ENCODE results near the gene MED13L.

Gene MED13L

DNA sequence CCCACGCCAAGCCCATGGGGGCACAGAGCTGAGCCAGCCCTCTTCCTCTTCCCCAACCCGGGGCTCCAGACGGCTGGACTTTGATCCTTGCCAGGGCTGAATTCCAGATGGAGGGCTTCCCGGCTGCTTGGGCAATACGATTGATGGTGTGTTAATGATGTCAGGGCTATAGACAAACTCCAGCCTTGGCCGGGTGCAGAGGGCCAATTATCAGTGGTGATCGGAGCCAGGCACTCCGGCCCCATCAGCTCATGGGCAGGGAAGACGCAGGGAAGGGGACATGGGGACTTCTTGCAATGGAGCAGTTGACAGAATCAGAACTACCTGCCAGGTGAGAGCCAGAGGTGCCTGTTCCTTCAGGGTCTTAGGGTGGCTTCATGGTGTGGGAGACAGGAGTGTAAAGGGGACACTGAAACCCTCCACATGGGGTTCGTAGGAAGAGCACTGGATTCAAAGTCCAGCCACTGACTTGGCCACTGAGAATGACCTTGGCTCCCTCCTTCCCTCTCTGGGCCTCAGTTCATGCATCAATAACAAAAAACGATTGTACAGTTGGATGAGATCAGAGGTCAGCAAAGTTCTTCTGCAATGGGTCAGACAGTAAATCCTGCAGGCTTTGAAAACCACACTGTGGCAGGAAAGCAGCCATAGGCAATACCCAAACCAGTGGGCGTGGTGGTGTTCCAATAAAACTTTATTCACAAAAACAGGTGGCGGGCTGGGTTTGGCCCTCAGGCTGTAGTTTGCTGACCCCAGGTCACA is 333.7 kb downstream of the MED13L start:
- DNase-seq (ENCODE audit: low read depth): no peak

DNA sequence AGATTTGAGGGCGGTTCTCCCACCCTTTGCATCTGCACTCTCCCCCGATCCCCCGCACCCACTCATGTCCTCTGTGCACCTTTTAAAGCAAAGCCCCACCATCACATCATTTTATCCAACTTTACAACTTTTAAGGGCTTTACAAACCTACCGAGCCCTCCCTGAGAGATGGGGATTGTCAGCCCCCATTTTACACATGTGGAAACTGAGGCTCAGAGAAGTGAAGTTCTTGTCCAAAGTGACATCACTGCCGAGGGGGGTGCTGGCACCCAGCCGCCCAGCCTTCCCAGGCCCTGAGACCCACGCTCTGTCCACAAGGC is 334.2 kb downstream of the MED13L start:
- H3K4me3 ChIP-seq (replicated peaks; ENCODE audit: low read depth, low read length): no peak overlapping the region
- no peak for TF ChIP-seq CTCF (IDR thresholded peaks at IDR 0.05; ENCODE audit: low read length, missing control alignments)
- DNase-seq (ENCODE audit: low read depth): no peak

More for the DNA sequence above, 333.7 kb downstream of the MED13L start:
- no peak overlapping the region for H3K4me3 ChIP-seq (replicated peaks; ENCODE audit: low read depth, low read length)
- no peak for TF ChIP-seq CTCF (IDR thresholded peaks at IDR 0.05; ENCODE audit: low read length, missing control alignments)

DNA sequence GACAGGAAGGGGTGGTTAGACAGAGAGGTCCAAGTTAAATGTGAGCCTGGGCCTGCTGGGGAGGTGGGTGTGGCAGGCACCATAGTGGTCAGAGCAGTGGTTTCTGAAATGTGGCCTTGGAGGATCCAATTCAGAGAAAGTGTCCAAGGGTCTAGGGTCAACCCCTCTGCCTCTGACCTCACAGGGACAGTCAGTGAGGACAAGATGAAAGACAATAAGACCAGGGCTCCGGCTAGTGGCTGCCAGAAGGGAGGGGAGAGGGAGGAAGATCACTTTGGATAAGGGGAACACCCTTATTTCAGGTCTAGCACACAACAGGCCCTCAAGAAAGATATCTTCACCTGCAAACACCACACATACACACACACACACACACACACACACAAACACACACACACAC is 335.1 kb downstream of the MED13L start:
- no peak for TF ChIP-seq CTCF (IDR thresholded peaks at IDR 0.05; ENCODE audit: low read length, missing control alignments)
- H3K4me3 ChIP-seq (replicated peaks; ENCODE audit: low read depth, low read length): no peak overlapping the region
- no peak for DNase-seq (ENCODE audit: low read depth)

DNA sequence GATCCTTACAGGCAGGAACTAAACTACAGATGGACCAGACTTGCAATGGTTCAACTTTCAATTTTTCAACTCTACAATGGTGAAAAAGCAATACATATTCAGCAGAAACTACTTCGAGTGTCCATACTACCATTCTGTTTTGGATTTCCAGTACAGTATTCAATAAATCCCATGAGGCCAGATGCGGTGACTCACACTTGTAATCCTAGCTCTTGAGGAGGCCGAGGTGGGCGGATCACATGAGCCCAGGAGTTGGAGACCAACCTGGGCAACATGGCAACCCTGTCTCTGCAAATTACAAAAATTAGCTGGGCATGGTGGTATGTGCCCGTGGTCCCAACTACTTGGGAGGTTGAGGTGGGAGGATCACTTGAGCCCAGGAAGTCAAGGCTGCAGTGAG is 336.1 kb downstream of the MED13L start:
- no peak for TF ChIP-seq CTCF (IDR thresholded peaks at IDR 0.05; ENCODE audit: low read length, missing control alignments)
- H3K4me3 ChIP-seq (replicated peaks; ENCODE audit: low read depth, low read length): no peak overlapping the region
- DNase-seq (ENCODE audit: low read depth): peak; percentile 30

- no peak overlapping the region for H3K4me3 ChIP-seq (replicated peaks; ENCODE audit: low read depth, low read length)
- TF ChIP-seq CTCF (IDR thresholded peaks at IDR 0.05; ENCODE audit: low read length, missing control alignments): no peak
- no peak for DNase-seq (ENCODE audit: low read depth)
Observed at GRCh38 chr12:115938794-115939377, 338.6 kb downstream of the MED13L start.

DNA sequence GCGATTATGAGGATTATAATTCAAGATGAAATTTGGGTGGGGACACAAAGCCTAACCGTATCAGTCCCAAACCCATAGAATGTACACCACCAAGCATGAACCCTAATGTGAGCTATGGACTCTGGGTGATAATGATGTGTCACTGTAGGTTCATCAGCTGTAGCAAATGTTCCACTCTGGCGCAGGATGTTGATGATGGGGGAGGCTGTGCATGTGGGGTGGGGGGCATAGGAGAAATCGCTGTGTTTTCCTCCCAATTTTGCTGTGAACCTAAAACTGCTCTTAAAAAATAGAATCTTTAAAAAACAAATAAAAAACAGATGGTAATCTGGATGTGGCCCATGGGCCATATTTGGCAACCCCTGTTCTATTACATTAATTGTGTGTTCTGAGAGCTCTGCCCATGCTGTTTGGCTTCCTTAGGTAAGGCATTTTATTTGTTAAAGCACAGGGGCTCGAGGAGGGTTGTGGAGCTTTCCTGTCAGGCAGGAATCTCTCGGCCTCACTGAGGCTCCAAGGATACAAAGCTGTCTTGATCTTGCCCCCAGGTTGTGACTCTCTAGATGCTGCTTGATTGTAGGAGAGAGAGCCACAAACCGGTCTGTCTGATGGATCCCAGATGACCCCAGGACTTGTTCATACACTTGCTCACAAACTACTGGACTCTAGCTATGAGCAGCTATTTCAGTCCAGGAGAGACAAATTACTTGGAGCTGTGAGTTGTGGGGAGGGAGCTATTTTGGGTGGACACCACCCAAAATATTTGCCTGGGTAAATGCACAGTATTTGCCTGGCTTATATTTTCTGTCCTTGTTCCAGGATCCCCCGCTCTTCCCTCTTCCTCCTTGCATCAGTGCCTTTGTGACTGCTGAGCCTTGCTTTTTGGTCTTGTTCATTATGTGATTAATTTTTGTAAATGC is 340.2 kb downstream of the MED13L start:
- H3K4me3 ChIP-seq (replicated peaks; ENCODE audit: low read depth, low read length): no peak overlapping the region
- DNase-seq (ENCODE audit: low read depth): no peak
- TF ChIP-seq CTCF (IDR thresholded peaks at IDR 0.05; ENCODE audit: low read length, missing control alignments): no peak
